Vagina (tissue), 2 donors: ENCODE measurements around the gene ISOC1. TPM values are rescaled to one million over a fixed set of nuclear protein-coding genes. Genes with fewer than 3 reads are reported as not detected.

Experiments used
- DNase-seq, 2 donors: peaks; one replicate each; pipeline ENCODE4 v3.0.0-alpha.2; 2017; ENCODE audit errors: extremely low spot score in 2 of 2
- H3K27ac ChIP-seq: fragments of 200-600 bp; sonication (generic); one replicate; pipeline ENCODE4 v1.5.1; 2019
- H3K27me3 ChIP-seq: fragments of 200-600 bp; sonication (generic); one replicate; pipeline ENCODE4 v1.5.1; 2019
- H3K36me3 ChIP-seq, 2 donors: fragments of 200-600 bp; sonication (generic); one replicate each; pipeline ENCODE4 v1.5.1; 2017 to 2019
- H3K4me1 ChIP-seq: fragments of 200-600 bp; sonication (generic); one replicate; pipeline ENCODE4 v1.5.1; 2019
- H3K4me3 ChIP-seq, 2 donors: fragments of 200-600 bp; sonication (generic); 1 replicate in 1 of 2; 2 replicates in 1 of 2; pipeline ENCODE4 v1.5.1; 2016 to 2019
- H3K9me3 ChIP-seq: fragments of 200-600 bp; sonication (generic); one replicate; pipeline ENCODE4 v1.5.1; 2019
- CTCF ChIP-seq, 3 experiments: fragments of 450-650 bp in 2 of 3; fragments of 200-600 bp in 1 of 3; sonication (generic) in 1 of 3; IDR thresholded peaks; one replicate each; pipeline ENCODE4 v1.5.1; 2017 to 2019; ENCODE audit warnings: antibody characterized with exemption in 3 of 3, mild to moderate bottlenecking in 2 of 3, moderate library complexity in 2 of 3
- POLR2A ChIP-seq, 2 donors: fragments of 450-650 bp; IDR thresholded peaks; one replicate each; pipeline ENCODE4 v1.6.1; 2017; ENCODE audit warnings: antibody characterized with exemption in 2 of 2, mild to moderate bottlenecking in 2 of 2, moderate library complexity in 2 of 2
- POLR2AphosphoS5 ChIP-seq, 2 donors: sonication (generic); formaldehyde crosslinking; IDR thresholded peaks; one replicate each; pipeline ENCODE4 v1.9.0; 2017; ENCODE audit warnings: antibody characterized with exemption in 2 of 2, mild to moderate bottlenecking in 2 of 2, low read depth in 1 of 2; ENCODE audit not compliant: insufficient read depth in 1 of 2
- intact Hi-C: fragments of 100-400 bp; cut with DNase I; formaldehyde crosslinking; loops from one replicate; pipeline ENCODE4 v1.15.1; 2023
- total RNA-seq: library from RNA; depleted of rRNA; stranded (reverse); fragments of >200 nt; gene quantifications from one replicate; pipeline ENCODE4 v1.2.3, GENCODE V29; 2016

The ISOC1 gene
- total RNA-seq, 1 donor from 2014 or later, result 25.0 TPM

GRCh38 chr5:129053438-129053837 is 41.1 kb upstream of the ISOC1 start:
- DNase-seq, result no peak
- no peak overlapping the region for H3K27ac ChIP-seq
- peaks cover 15% of the 10 kb centered on the region for H3K4me1 ChIP-seq
- intact Hi-C loops, result no loop called here
- no peak for TF ChIP-seq CTCF (IDR thresholded peaks at IDR 0.05)
- TF ChIP-seq POLR2AphosphoS5 (IDR thresholded peaks at IDR 0.05; ENCODE audit: insufficient read depth in 1 of 2, low read depth in 1 of 2), result no peak
- no peak for TF ChIP-seq POLR2A (IDR thresholded peaks at IDR 0.05)
- no peaks in the 10 kb centered on the region for H3K9me3 ChIP-seq
- H3K4me3 ChIP-seq, result no peak overlapping the region
- H3K27me3 ChIP-seq, result no peaks in the 10 kb centered on the region
- no peaks in the 10 kb centered on the region for H3K36me3 ChIP-seq

GRCh38 chr5:129057329-129057728 is 37.2 kb upstream of the ISOC1 start:
- H3K27me3 ChIP-seq, result no peaks in the 10 kb centered on the region
- H3K27ac ChIP-seq, result no peak overlapping the region
- H3K4me1 ChIP-seq, result no peaks in the 10 kb centered on the region
- no peaks in the 10 kb centered on the region for H3K9me3 ChIP-seq
- no peak for DNase-seq
- H3K36me3 ChIP-seq, result no peaks in the 10 kb centered on the region
- intact Hi-C loops, result no loop called here
- H3K4me3 ChIP-seq, result no peak overlapping the region
- no peak for TF ChIP-seq CTCF (IDR thresholded peaks at IDR 0.05)
- no peak for TF ChIP-seq POLR2AphosphoS5 (IDR thresholded peaks at IDR 0.05; ENCODE audit: insufficient read depth in 1 of 2, low read depth in 1 of 2)
- TF ChIP-seq POLR2A (IDR thresholded peaks at IDR 0.05), result no peak

GRCh38 chr5:129061849-129062248 is 32.7 kb upstream of the ISOC1 start:
- no peak for DNase-seq
- no peaks in the 10 kb centered on the region for H3K36me3 ChIP-seq
- H3K27me3 ChIP-seq, result no peaks in the 10 kb centered on the region
- intact Hi-C loops, result no loop called here
- no peak overlapping the region for H3K4me3 ChIP-seq
- peaks cover 6% of the 10 kb centered on the region for H3K4me1 ChIP-seq
- no peak overlapping the region for H3K27ac ChIP-seq
- no peaks in the 10 kb centered on the region for H3K9me3 ChIP-seq
- TF ChIP-seq POLR2AphosphoS5 (IDR thresholded peaks at IDR 0.05; ENCODE audit: insufficient read depth in 1 of 2, low read depth in 1 of 2) (no peak), CTCF (IDR thresholded peaks at IDR 0.05) (no peak), POLR2A (IDR thresholded peaks at IDR 0.05) (no peak)

- Histone ChIP-seq H3K27ac (no peak overlapping the region), H3K4me1 (peaks cover 6% of the 10 kb centered on the region), H3K9me3 (no peaks in the 10 kb centered on the region), H3K36me3 (no peaks in the 10 kb centered on the region), H3K4me3 (no peak overlapping the region), H3K27me3 (no peaks in the 10 kb centered on the region)
- DNase-seq, result no peak
- intact Hi-C loops, result no loop called here
- TF ChIP-seq POLR2A (IDR thresholded peaks at IDR 0.05) (no peak), CTCF (IDR thresholded peaks at IDR 0.05) (no peak), POLR2AphosphoS5 (IDR thresholded peaks at IDR 0.05; ENCODE audit: insufficient read depth in 1 of 2, low read depth in 1 of 2) (no peak)
Measured at GRCh38 chr5:129063483-129064113, 31.0 kb upstream of the ISOC1 start.

- peaks cover 6% of the 10 kb centered on the region for H3K4me1 ChIP-seq
- no peaks in the 10 kb centered on the region for H3K9me3 ChIP-seq
- no peaks in the 10 kb centered on the region for H3K27me3 ChIP-seq
- TF ChIP-seq POLR2AphosphoS5 (IDR thresholded peaks at IDR 0.05; ENCODE audit: insufficient read depth in 1 of 2, low read depth in 1 of 2) (no peak), CTCF (IDR thresholded peaks at IDR 0.05) (no peak), POLR2A (IDR thresholded peaks at IDR 0.05) (no peak)
- no peak for DNase-seq
- H3K4me3 ChIP-seq, result no peak overlapping the region
- H3K36me3 ChIP-seq, result no peaks in the 10 kb centered on the region
- no peak overlapping the region for H3K27ac ChIP-seq
- intact Hi-C loops, result no loop called here
Measured at GRCh38 chr5:129065721-129066120, 28.8 kb upstream of the ISOC1 start.
